ENCODE results near the gene USP24. TPM values are rescaled to one million over a fixed set of nuclear protein-coding genes. Genes with fewer than 3 reads are reported as not detected.

The USP24 gene
- total RNA-seq, 6 experiments from 2014 or later = 19.9 to 28.0 (median 21.9) TPM

GRCh38 chr1:55140137-55140536 lies 75.0 kb downstream of the USP24 start:
- no peak overlapping the region for H3K4me3 ChIP-seq
- no peaks in the 10 kb centered on the region for H3K4me1 ChIP-seq
- TF ChIP-seq CTCF (IDR thresholded peaks at IDR 0.05) = no peak
- no peak for TF ChIP-seq POLR2A (IDR thresholded peaks at IDR 0.05)
- ATAC-seq = no peak
- H3K27me3 ChIP-seq = no peaks in the 10 kb centered on the region
- H3K27ac ChIP-seq = no peak overlapping the region
- intact Hi-C loops (cut with DNase I) = loop anchor here in 1 of 2 donors (5.0 kb wide), 1 partner anchor 137 kb away; no protein-coding TSS in a partner anchor
- no peaks in the 10 kb centered on the region for H3K9me3 ChIP-seq
- peaks cover 0 to 69% (median 22%) of the 10 kb centered on the region in 4 donors for H3K36me3 ChIP-seq
- WGBS (ENCODE audit: insufficient coverage, low coverage, low lambda C conversion rate, missing lambda C conversion rate) = 77% methylated on average over 2 of the region's 2 CpGs
- DNase-seq = no peak

- no peaks in the 10 kb centered on the region for H3K27me3 ChIP-seq
- intact Hi-C loops (cut with DNase I) = no loop called here
- DNase-seq (no peak), ATAC-seq (no peak)
- peaks cover 0 to 62% (median 21%) of the 10 kb centered on the region in 4 donors for H3K36me3 ChIP-seq
- no peaks in the 10 kb centered on the region for H3K9me3 ChIP-seq
- 71% methylated on average over 2 of the region's 2 CpGs for WGBS (ENCODE audit: insufficient coverage, low coverage, low lambda C conversion rate, missing lambda C conversion rate)
- no peak for TF ChIP-seq CTCF (IDR thresholded peaks at IDR 0.05)
- no peak for TF ChIP-seq POLR2A (IDR thresholded peaks at IDR 0.05)
- peaks cover 0 to 10% (median 5%) of the 10 kb centered on the region in 4 donors for H3K4me1 ChIP-seq
- H3K27ac ChIP-seq = no peak overlapping the region
- H3K4me3 ChIP-seq = no peak overlapping the region
Observed at GRCh38 chr1:55138823-55139222, 76.3 kb downstream of the USP24 start.

- no peak for TF ChIP-seq CTCF (IDR thresholded peaks at IDR 0.05)
- Histone ChIP-seq H3K4me1 (peaks cover 0 to 19% (median 7%) of the 10 kb centered on the region in 4 donors), H3K9me3 (no peaks in the 10 kb centered on the region), H3K27me3 (no peaks in the 10 kb centered on the region), H3K36me3 (peaks cover 0 to 61% (median 33%) of the 10 kb centered on the region in 4 donors), H3K4me3 (no peak overlapping the region), H3K27ac (no peak overlapping the region)
- intact Hi-C loops (cut with DNase I) = no loop called here
- DNase-seq = no peak
- ATAC-seq = peak; percentile 54 to 71 (median 66)
- 69% methylated on average over 7 of the region's 7 CpGs for WGBS (ENCODE audit: insufficient coverage, low coverage, low lambda C conversion rate, missing lambda C conversion rate)
Observed at GRCh38 chr1:55134152-55134808, 80.9 kb downstream of the USP24 start.

GRCh38 chr1:55131801-55132200 lies 83.4 kb downstream of the USP24 start:
- Histone ChIP-seq H3K9me3 (no peaks in the 10 kb centered on the region), H3K27me3 (no peaks in the 10 kb centered on the region), H3K4me3 (no peak overlapping the region), H3K27ac (no peak overlapping the region), H3K4me1 (peaks cover 0 to 32% (median 7%) of the 10 kb centered on the region in 4 donors), H3K36me3 (peaks cover 0 to 42% (median 25%) of the 10 kb centered on the region in 4 donors)
- intact Hi-C loops (cut with DNase I) = no loop called here
- ATAC-seq (no peak), DNase-seq (no peak)
- 64% methylated on average over 2 of the region's 2 CpGs for WGBS (ENCODE audit: insufficient coverage, low coverage, low lambda C conversion rate, missing lambda C conversion rate)
- TF ChIP-seq POLR2A (IDR thresholded peaks at IDR 0.05) = no peak
- TF ChIP-seq CTCF (IDR thresholded peaks at IDR 0.05) = no peak
